Smooth muscle cell (in vitro differentiated cells): ENCODE data around the gene GABRD. TPM values are rescaled to one million over a fixed set of nuclear protein-coding genes. Genes with fewer than 3 reads are reported as not detected.

Source experiments
- DNase-seq: peaks from one replicate; lab custom pipeline; 2025; ENCODE audit not compliant: unreplicated experiment; lab: John Stamatoyannopoulos, UW
- H2AFZ ChIP-seq: fragments of 200-600 bp; sonication (generic); 2 replicates; pipeline ENCODE4 v1.6.0; 2016; ENCODE audit warnings: antibody characterized with exemption, low read depth, mild to moderate bottlenecking
- H3F3A ChIP-seq: fragments of 200-600 bp; sonication (generic); 2 replicates; pipeline ENCODE4 v1.6.0; 2017; ENCODE audit warnings: antibody characterized with exemption, low read depth
- H3K27ac ChIP-seq: fragments of 200-600 bp; sonication (generic); 2 replicates; pipeline ENCODE4 v1.5.1; 2016; ENCODE audit warnings: low read depth, mild to moderate bottlenecking
- H3K27me3 ChIP-seq: fragments of 200-600 bp; sonication (generic); 2 replicates; pipeline ENCODE4 v1.6.1; 2016; ENCODE audit warnings: low read depth, mild to moderate bottlenecking
- H3K36me3 ChIP-seq: fragments of 200-600 bp; sonication (generic); 2 replicates; pipeline ENCODE4 v1.5.1; 2016; ENCODE audit warnings: low read depth
- H3K4me1 ChIP-seq: fragments of 200-600 bp; sonication (generic); 2 replicates; pipeline ENCODE4 v1.5.1; 2016; ENCODE audit warnings: low read depth
- H3K4me2 ChIP-seq: fragments of 200-600 bp; sonication (generic); 2 replicates; pipeline ENCODE4 v1.6.0; 2016; ENCODE audit warnings: mild to moderate bottlenecking
- H3K4me3 ChIP-seq: fragments of 200-600 bp; sonication (generic); 2 replicates; pipeline ENCODE4 v1.5.1; 2016; ENCODE audit warnings: mild to moderate bottlenecking
- H3K79me2 ChIP-seq: fragments of 200-600 bp; sonication (generic); 2 replicates; pipeline ENCODE4 v1.6.0; 2016; ENCODE audit warnings: low read depth, mild to moderate bottlenecking
- H3K9ac ChIP-seq: fragments of 200-600 bp; sonication (generic); 2 replicates; pipeline ENCODE4 v1.6.0; 2016; ENCODE audit warnings: low read depth
- H3K9me3 ChIP-seq: fragments of 200-600 bp; sonication (generic); replicated peaks from 2 replicates; pipeline ENCODE4 v1.5.1; 2016; ENCODE audit warnings: low read depth
- H4K20me1 ChIP-seq: fragments of 200-600 bp; sonication (generic); 2 replicates; pipeline ENCODE4 v1.6.0; 2016; ENCODE audit warnings: low read depth
- WGBS: methylation state at CpG from one replicate; pipeline ENCODE4 v1.1.7; 2016; ENCODE audit warnings: low lambda C conversion rate; 5-methylcytosine and 5-hydroxymethylcytosine counted together
- polyA plus RNA-seq: library from polyadenylated mRNA; unstranded; fragments of >200 nt; fragmentation: Nextera tagmentation; extraction: Ambion mirVana; gene quantifications from 2 replicates; pipeline ENCODE4 v1.2.1, GENCODE V29; 2016
- total RNA-seq: library from RNA; depleted of rRNA; stranded (reverse); fragments of >200 nt; gene quantifications from 2 replicates; pipeline ENCODE4 v1.2.3, GENCODE V29; 2014
- TF ChIP-seq, protein P1 (sequence below): fragments of 200-600 bp; sonication (generic); IDR thresholded peaks from 2 replicates; pipeline ENCODE4 v1.5.1; 2017; ENCODE audit warnings: borderline replicate concordance, mild to moderate bottlenecking, antibody characterized with exemption; ENCODE audit not compliant: insufficient read depth, poor library complexity, severe bottlenecking

The GABRD gene
- total and polyA plus RNA-seq, 2 experiments from 2014 or later = not detected

DNA sequence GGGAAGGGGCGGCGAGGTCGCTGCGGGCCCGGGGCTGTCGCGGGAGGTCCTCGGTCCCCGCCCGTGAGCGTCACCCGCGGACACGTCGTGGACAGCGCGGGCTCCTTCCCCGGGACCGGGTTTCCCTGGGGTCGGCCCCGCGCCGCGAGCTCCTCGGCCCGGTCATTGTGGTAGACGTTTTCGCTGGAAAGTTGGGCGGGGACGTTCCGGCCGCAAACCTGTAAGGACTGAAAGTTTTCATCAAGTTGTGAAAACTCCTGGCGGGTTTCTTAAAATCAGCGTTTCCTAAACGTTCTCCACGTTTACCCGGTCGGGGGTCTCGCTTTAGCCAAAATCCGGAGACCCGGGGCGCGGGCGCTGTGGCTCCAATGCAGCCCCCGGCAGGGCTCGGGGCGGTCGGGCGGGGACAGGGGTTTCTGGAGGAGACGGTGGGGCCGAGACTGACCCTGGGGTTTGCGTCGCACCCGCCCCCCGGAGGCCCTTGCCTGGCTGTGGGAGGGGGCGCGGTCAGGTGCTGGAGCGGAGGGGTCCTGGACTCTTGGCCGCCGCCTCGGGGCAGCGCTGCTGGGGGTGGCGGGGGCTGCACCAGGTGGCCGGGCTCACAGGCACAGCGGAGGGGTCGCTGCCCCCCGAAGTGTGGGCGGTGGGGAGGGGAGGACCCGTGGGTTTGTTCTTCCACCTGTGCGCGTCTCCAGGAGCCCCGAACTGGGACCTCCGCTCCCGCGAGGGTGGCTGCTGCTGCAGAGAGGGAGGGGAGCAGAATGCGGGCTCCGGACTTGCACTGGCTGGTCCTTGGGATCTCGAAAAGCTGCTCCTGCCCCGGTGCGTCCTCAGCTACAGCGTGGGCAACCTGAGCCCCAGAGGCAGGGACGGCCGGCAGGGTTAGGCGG lies 31.9 kb downstream of the GABRD start:
- Histone ChIP-seq H3K79me2 (no peaks in the 10 kb centered on the region), H3K4me2 (peak overlapping the region; percentile 85), H3F3A (no peaks in the 10 kb centered on the region), H3K36me3 (no peaks in the 10 kb centered on the region), H2AFZ (no peak overlapping the region), H3K4me3 (peak overlapping the region; percentile 56), H3K9me3 (no peaks in the 10 kb centered on the region), H3K9ac (no peak overlapping the region), H3K4me1 (no peaks in the 10 kb centered on the region), H3K27me3 (peaks cover 43% of the 10 kb centered on the region), H4K20me1 (peaks cover 14% of the 10 kb centered on the region), H3K27ac (no peak overlapping the region)
- DNase-seq = no peak
- WGBS = 7% methylated on average over 59 of the region's 84 CpGs
- TF ChIP-seq, protein P1, sequence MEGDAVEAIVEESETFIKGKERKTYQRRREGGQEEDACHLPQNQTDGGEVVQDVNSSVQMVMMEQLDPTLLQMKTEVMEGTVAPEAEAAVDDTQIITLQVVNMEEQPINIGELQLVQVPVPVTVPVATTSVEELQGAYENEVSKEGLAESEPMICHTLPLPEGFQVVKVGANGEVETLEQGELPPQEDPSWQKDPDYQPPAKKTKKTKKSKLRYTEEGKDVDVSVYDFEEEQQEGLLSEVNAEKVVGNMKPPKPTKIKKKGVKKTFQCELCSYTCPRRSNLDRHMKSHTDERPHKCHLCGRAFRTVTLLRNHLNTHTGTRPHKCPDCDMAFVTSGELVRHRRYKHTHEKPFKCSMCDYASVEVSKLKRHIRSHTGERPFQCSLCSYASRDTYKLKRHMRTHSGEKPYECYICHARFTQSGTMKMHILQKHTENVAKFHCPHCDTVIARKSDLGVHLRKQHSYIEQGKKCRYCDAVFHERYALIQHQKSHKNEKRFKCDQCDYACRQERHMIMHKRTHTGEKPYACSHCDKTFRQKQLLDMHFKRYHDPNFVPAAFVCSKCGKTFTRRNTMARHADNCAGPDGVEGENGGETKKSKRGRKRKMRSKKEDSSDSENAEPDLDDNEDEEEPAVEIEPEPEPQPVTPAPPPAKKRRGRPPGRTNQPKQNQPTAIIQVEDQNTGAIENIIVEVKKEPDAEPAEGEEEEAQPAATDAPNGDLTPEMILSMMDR = no peak

DNA sequence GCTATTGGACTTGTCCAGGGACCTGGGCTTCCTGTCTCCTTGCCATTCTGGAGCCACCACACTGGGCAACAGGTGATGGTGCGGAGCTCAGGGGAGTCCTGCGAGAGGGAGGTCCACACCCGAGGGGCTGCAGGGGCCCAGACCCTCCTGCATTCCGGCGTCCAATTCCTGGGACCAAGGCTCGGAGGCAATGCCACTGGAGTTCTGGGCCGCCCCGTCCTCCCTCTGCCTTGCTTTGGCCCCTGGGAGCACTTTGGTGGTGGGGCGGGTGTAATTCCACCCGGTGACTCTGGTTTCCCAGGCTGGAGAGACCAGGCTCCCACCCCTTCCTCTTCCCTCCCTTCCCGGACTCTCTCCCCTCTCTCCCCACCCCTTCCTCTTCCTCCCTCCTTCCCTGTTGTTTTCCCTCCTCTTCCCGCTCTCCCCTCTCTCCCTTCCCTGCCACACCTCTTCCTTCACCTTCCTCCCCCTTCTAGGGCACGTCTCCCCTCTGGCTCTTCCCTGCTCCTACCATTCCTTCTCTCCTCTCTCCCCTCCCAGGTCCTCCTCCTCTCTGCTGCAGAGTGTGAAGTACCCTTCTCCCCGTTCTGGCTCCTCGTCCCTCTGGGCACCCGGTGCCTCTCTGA lies 33.0 kb downstream of the GABRD start:
- DNase-seq = no peak
- TF ChIP-seq, protein P1 = no peak
- H3K4me1 ChIP-seq = no peaks in the 10 kb centered on the region
- H2AFZ ChIP-seq = no peak overlapping the region
- H3F3A ChIP-seq = no peaks in the 10 kb centered on the region
- H3K9ac ChIP-seq = no peak overlapping the region
- H3K9me3 ChIP-seq = no peaks in the 10 kb centered on the region
- no peaks in the 10 kb centered on the region for H3K79me2 ChIP-seq
- 82% methylated on average over 11 of the region's 16 CpGs for WGBS
- H3K4me2 ChIP-seq = no peak overlapping the region
- H3K27ac ChIP-seq = no peak overlapping the region
- peaks cover 43% of the 10 kb centered on the region for H3K27me3 ChIP-seq
- H3K4me3 ChIP-seq = peak overlapping the region; percentile 56
- no peaks in the 10 kb centered on the region for H3K36me3 ChIP-seq
- H4K20me1 ChIP-seq = peaks cover 14% of the 10 kb centered on the region

DNA sequence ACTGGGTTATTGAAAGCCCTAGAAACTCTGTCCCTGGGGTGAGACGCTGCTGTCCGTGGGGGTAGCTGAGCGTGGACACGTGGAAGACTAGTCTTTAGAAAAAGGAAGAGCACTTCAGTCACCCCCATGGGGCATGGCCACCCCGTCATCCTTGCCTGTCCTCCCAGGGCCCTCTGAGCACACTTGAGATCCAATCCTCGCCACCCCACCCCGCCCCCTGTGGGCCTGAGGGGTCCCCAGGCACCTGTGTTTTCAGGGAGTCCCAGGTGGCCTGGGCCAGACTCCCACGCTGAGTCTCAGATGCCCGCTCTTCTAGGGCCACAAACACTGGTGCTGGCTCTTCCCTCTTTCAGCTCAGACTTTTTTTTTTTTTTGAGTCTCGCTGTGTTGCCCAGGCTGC lies 33.6 kb downstream of the GABRD start:
- TF ChIP-seq, protein P1 = no peak
- Histone ChIP-seq H3K27me3 (peaks cover 43% of the 10 kb centered on the region), H3F3A (no peaks in the 10 kb centered on the region), H3K9me3 (no peaks in the 10 kb centered on the region), H3K4me3 (no peak overlapping the region), H3K4me2 (no peak overlapping the region), H3K4me1 (no peaks in the 10 kb centered on the region), H3K79me2 (no peaks in the 10 kb centered on the region), H3K27ac (no peak overlapping the region), H3K9ac (no peak overlapping the region), H2AFZ (no peak overlapping the region), H3K36me3 (no peaks in the 10 kb centered on the region), H4K20me1 (peaks cover 14% of the 10 kb centered on the region)
- 97% methylated on average over 10 of the region's 10 CpGs for WGBS
- DNase-seq = no peak
